Bronchial epithelial cell (primary cell): Measurements from ENCODE around the gene ESRP2. TPM values are rescaled to one million over a fixed set of nuclear protein-coding genes. Genes with fewer than 3 reads are reported as not detected.
A peak's percentile ranks its signal among the peaks of the same experiment; 100 is the strongest.

Experiments
- DNase-seq: peaks from one replicate; pipeline ENCODE4 v3.0.0-alpha.2; 2010; ENCODE audit warnings: low read depth
- FAIRE-seq: peaks from 2 replicates; lab custom pipeline; 2011; peaks lifted over from hg19 to GRCh38; lab: Jason Lieb, UNC
- H3K27me3 ChIP-seq: 2 replicates; pipeline ENCODE4 v1.5.1; 2011; ENCODE audit warnings: low read length; ENCODE audit not compliant: control insufficient read depth, insufficient read depth
- H3K36me3 ChIP-seq: 2 replicates; pipeline ENCODE4 v1.5.1; 2011; ENCODE audit warnings: low read length; ENCODE audit not compliant: control insufficient read depth, insufficient read depth
- H3K4me3 ChIP-seq: 2 replicates; pipeline ENCODE4 v1.5.1; 2011; ENCODE audit warnings: mild to moderate bottlenecking, low read depth, low read length, control low read depth
- CTCF ChIP-seq: IDR thresholded peaks from 2 replicates; pipeline ENCODE4 v1.5.1; 2011; ENCODE audit warnings: mild to moderate bottlenecking, moderate library complexity, low read length, control low read depth, inconsistent platforms; ENCODE audit not compliant: insufficient read depth, severe bottlenecking
- total RNA-seq: library from RNA; depleted of rRNA; stranded (reverse); fragments of >200 nt; gene quantifications from 2 replicates; pipeline ENCODE4 v1.2.1, GENCODE V29; 2014

Gene ESRP2
- total RNA-seq, 1 donor from 2014 or later, result 49.0 TPM

- DNase-seq (no peak), FAIRE-seq (no peak)
- no peaks in the 10 kb centered on the region for H3K27me3 ChIP-seq
- TF ChIP-seq CTCF, result no peak
- no peak overlapping the region for H3K4me3 ChIP-seq
- no peaks in the 10 kb centered on the region for H3K36me3 ChIP-seq
Observed at GRCh38 chr16:68202091-68202519, 33.8 kb downstream of the ESRP2 start.

GRCh38 chr16:68200088-68200783 lies 35.7 kb downstream of the ESRP2 start:
- no peak for TF ChIP-seq CTCF
- no peaks in the 10 kb centered on the region for H3K36me3 ChIP-seq
- peak; percentile 82 for DNase-seq
- no peaks in the 10 kb centered on the region for H3K27me3 ChIP-seq
- no peak overlapping the region for H3K4me3 ChIP-seq
- no peak for FAIRE-seq

GRCh38 chr16:68197250-68197649 lies 38.7 kb downstream of the ESRP2 start:
- Histone ChIP-seq H3K36me3 (no peaks in the 10 kb centered on the region), H3K4me3 (no peak overlapping the region), H3K27me3 (no peaks in the 10 kb centered on the region)
- DNase-seq, result no peak
- FAIRE-seq, result no peak
- TF ChIP-seq CTCF, result no peak

GRCh38 chr16:68194251-68194650 lies 41.7 kb downstream of the ESRP2 start:
- DNase-seq (no peak), FAIRE-seq (no peak)
- Histone ChIP-seq H3K4me3 (no peak overlapping the region), H3K27me3 (no peaks in the 10 kb centered on the region), H3K36me3 (peaks cover 5% of the 10 kb centered on the region)
- TF ChIP-seq CTCF, result no peak

- Histone ChIP-seq H3K4me3 (no peak overlapping the region), H3K27me3 (no peaks in the 10 kb centered on the region), H3K36me3 (peaks cover 8% of the 10 kb centered on the region)
- no peak for TF ChIP-seq CTCF
- FAIRE-seq (no peak), DNase-seq (no peak)
Observed at GRCh38 chr16:68190736-68191510, 45.0 kb downstream of the ESRP2 start.
